ENCODE data around the gene ADGRL3.

GRCh38 chr4:61919561-61919960 is 719.4 kb downstream of the ADGRL3 start:
- TF ChIP-seq CTCF (IDR thresholded peaks at IDR 0.05) = no peak
- TF ChIP-seq POLR2A (IDR thresholded peaks at IDR 0.05) = no peak

All from adrenal gland (tissue), 5 donors.